Thyroid gland (tissue), 4 donors: ENCODE measurements around the gene XRCC4. TPM values are rescaled to one million over a fixed set of nuclear protein-coding genes. Genes with fewer than 3 reads are reported as not detected.

Experiments used
- DNase-seq, 2 donors: peaks; one replicate each; pipeline ENCODE4 v3.0.0-alpha.2; 2019
- H3K27ac ChIP-seq, 3 donors: fragments of 200-600 bp; sonication (generic); 1 replicate in 2 of 3; 2 replicates in 1 of 3; pipeline ENCODE4 v1.5.1; 2016 to 2019; ENCODE audit warnings: mild to moderate bottlenecking in 1 of 3, moderate library complexity in 1 of 3
- H3K27me3 ChIP-seq: fragments of 200-600 bp; sonication (generic); one replicate; pipeline ENCODE4 v1.5.1; 2019
- H3K36me3 ChIP-seq, 2 donors: fragments of 200-600 bp; sonication (generic); one replicate each; pipeline ENCODE4 v1.5.1; 2016 to 2019
- H3K4me1 ChIP-seq, 2 donors: fragments of 200-600 bp; sonication (generic); one replicate each; pipeline ENCODE4 v1.5.1; 2017 to 2019
- H3K4me3 ChIP-seq, 3 donors: fragments of 200-600 bp; sonication (generic); replicated peaks in 1 of 3; 1 replicate in 2 of 3; 2 replicates in 1 of 3; pipeline ENCODE4 v1.5.1; 2016; ENCODE audit warnings: mild to moderate bottlenecking in 1 of 3
- H3K9me3 ChIP-seq: fragments of 200-600 bp; sonication (generic); one replicate; pipeline ENCODE4 v1.5.1; 2017
- POLR2A ChIP-seq, 2 donors: fragments of 450-650 bp; IDR thresholded peaks; one replicate each; pipeline ENCODE4 v1.6.1; 2017; ENCODE audit warnings: antibody characterized with exemption in 2 of 2, mild to moderate bottlenecking in 2 of 2, moderate library complexity in 1 of 2
- WGBS, 2 donors: methylation state at CpG; one replicate each; pipeline ENCODE4 v1.1.5; 2017; 5-methylcytosine and 5-hydroxymethylcytosine counted together
- intact Hi-C: fragments of 100-400 bp; cut with DNase I; formaldehyde crosslinking; loops from one replicate; pipeline ENCODE4 v1.15.1; 2023
- total RNA-seq, 4 donors: library from RNA; depleted of rRNA; stranded (reverse); fragments of >200 nt; gene quantifications; one replicate each; pipeline ENCODE4 v1.2.3, GENCODE V29; 2016
- TF ChIP-seq, protein P1 (sequence below), 6 experiments: fragments of 200-600 bp in 3 of 6; fragments of 450-650 bp in 3 of 6; sonication (generic) in 3 of 6; IDR thresholded peaks; one replicate each; pipeline ENCODE4 v1.5.1; 2016 to 2019; ENCODE audit warnings: antibody characterized with exemption in 6 of 6, mild to moderate bottlenecking in 2 of 6, inconsistent platforms in 1 of 6, moderate library complexity in 1 of 6

Gene XRCC4
- total RNA-seq, 4 donors from 2014 or later = 6.7 to 11.6 (median 9.1) TPM

DNA sequence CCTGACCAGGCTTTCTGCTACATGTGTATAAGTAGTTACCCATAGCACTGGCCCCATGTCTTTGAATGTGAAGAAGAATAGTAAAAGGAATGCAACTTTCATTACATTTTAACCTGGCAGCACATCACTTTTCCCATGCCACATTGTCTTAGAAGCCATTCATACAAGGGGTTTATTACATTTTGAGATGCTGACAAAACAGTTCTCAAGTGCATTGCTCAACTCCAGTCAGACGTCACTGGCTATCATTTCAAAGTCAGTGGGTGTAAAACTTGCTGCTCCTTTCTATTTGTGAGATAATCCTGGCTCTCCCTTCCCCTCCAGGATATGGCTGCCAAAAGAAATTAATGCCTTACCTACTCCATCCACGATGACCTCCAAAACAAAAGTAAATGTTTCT is 297.2 kb downstream of the XRCC4 start:
- TF ChIP-seq POLR2A (IDR thresholded peaks at IDR 0.05) = no peak
- TF ChIP-seq, protein P1, sequence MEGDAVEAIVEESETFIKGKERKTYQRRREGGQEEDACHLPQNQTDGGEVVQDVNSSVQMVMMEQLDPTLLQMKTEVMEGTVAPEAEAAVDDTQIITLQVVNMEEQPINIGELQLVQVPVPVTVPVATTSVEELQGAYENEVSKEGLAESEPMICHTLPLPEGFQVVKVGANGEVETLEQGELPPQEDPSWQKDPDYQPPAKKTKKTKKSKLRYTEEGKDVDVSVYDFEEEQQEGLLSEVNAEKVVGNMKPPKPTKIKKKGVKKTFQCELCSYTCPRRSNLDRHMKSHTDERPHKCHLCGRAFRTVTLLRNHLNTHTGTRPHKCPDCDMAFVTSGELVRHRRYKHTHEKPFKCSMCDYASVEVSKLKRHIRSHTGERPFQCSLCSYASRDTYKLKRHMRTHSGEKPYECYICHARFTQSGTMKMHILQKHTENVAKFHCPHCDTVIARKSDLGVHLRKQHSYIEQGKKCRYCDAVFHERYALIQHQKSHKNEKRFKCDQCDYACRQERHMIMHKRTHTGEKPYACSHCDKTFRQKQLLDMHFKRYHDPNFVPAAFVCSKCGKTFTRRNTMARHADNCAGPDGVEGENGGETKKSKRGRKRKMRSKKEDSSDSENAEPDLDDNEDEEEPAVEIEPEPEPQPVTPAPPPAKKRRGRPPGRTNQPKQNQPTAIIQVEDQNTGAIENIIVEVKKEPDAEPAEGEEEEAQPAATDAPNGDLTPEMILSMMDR (IDR thresholded peaks at IDR 0.05) = no peak
- peak in 1 of 2 donors; percentile 3 for DNase-seq
- H3K36me3 ChIP-seq = no peaks in the 10 kb centered on the region
- intact Hi-C loops = no loop called here
- no peaks in the 10 kb centered on the region for H3K27me3 ChIP-seq
- no peaks in the 10 kb centered on the region for H3K4me1 ChIP-seq
- H3K4me3 ChIP-seq = no peak overlapping the region
- H3K9me3 ChIP-seq = no peaks in the 10 kb centered on the region
- H3K27ac ChIP-seq = no peak overlapping the region
- 26 to 54% methylated on average over 2 of the region's 2 CpGs for WGBS, 2 donors

DNA sequence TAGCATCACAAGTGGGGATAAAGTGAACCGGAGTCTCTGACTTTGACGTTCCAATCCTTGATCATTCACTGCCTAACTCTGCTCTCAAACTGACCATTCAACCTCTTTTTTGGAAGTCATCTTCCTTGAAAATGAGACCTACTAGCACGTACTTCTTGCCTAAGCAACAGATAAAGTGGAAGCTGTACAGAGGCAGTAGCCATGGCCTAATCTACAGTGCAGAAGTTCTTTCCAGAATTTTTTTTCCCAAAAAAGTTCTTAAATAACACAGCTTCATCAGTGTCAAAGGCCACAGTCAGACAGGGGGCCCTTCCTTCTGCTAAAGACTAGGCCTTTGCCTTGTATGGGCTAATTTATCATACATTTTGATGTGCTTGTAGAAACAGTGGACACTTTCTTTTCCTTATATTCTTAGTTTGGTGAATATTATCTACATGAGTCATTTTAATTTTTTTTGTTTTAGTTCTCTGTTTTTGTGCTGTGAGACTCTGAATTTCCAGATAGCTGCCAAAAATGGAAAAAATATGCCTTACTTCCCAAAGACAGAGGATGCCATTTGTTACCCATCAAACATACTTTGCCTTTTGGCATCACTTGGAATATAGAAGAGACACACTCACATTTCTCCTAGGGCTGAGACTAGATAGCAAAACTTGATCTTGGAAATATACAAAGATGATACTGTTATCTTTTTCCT is 297.9 kb downstream of the XRCC4 start:
- intact Hi-C loops = no loop called here
- Histone ChIP-seq H3K4me3 (no peak overlapping the region), H3K27ac (no peak overlapping the region), H3K4me1 (no peaks in the 10 kb centered on the region), H3K9me3 (no peaks in the 10 kb centered on the region), H3K27me3 (no peaks in the 10 kb centered on the region), H3K36me3 (no peaks in the 10 kb centered on the region)
- TF ChIP-seq, protein P1 (IDR thresholded peaks at IDR 0.05) = no peak
- TF ChIP-seq POLR2A (IDR thresholded peaks at IDR 0.05) = no peak
- no peak for DNase-seq
- WGBS, 2 donors = 54 to 60% methylated on average over 3 of the region's 3 CpGs

GRCh38 chr5:83376461-83376860 is 299.1 kb downstream of the XRCC4 start:
- intact Hi-C loops = no loop called here
- Histone ChIP-seq H3K27me3 (no peaks in the 10 kb centered on the region), H3K4me1 (no peaks in the 10 kb centered on the region), H3K9me3 (no peaks in the 10 kb centered on the region), H3K36me3 (no peaks in the 10 kb centered on the region), H3K4me3 (no peak overlapping the region), H3K27ac (no peak overlapping the region)
- WGBS, 2 donors = 94 to 95% methylated on average over 2 of the region's 2 CpGs
- DNase-seq = no peak
- TF ChIP-seq POLR2A (IDR thresholded peaks at IDR 0.05) = no peak
- TF ChIP-seq, protein P1 (IDR thresholded peaks at IDR 0.05) = no peak

DNA sequence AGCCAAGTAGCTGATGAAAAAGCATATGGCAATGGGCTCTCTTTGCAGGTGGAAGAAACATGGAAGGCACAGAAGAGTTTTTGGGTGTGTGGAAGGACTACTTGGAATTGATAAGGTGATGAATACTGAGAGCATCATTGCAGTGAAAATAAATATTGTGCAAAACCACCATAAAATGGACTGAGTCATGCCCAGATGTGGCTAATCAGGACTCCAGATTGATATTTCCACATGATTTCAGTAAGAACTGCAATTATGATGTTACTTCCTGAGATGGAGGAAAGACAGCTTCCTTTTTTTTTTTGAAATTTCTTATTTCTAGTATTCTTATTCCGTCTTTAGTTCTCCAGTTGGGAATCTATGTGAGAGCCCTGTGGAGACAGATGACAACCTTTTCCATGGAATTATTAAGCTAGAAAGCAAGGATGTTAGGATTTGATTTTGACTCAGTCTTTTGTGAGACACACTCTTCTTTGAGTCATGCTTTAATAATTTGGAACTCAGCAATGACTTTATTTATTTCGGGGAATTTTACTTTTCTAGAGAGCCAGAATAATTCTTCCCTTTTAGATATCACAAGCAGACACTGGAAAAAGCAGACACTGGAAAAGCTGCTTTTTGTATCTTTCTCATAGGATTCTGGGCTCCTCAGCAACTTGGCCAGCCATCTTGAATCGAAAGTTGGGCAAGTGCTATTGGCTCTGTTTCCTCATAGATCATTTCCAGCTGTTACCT is 300.0 kb downstream of the XRCC4 start:
- H3K4me1 ChIP-seq = no peaks in the 10 kb centered on the region
- H3K27ac ChIP-seq = no peak overlapping the region
- H3K4me3 ChIP-seq = no peak overlapping the region
- no peaks in the 10 kb centered on the region for H3K36me3 ChIP-seq
- H3K9me3 ChIP-seq = no peaks in the 10 kb centered on the region
- 69 to 82% methylated on average over 3 of the region's 3 CpGs for WGBS, 2 donors
- H3K27me3 ChIP-seq = no peaks in the 10 kb centered on the region
- DNase-seq = no peak
- intact Hi-C loops = no loop called here
- TF ChIP-seq, protein P1 (IDR thresholded peaks at IDR 0.05) = no peak
- no peak for TF ChIP-seq POLR2A (IDR thresholded peaks at IDR 0.05)

- TF ChIP-seq POLR2A (IDR thresholded peaks at IDR 0.05) = no peak
- TF ChIP-seq, protein P1 (IDR thresholded peaks at IDR 0.05) = no peak
Measured at GRCh38 chr5:83378624-83379289, 301.4 kb downstream of the XRCC4 start.

More at GRCh38 chr5:83378624-83379289, 301.4 kb downstream of the XRCC4 start:
- Histone ChIP-seq H3K36me3 (no peaks in the 10 kb centered on the region), H3K4me1 (no peaks in the 10 kb centered on the region), H3K27ac (no peak overlapping the region), H3K27me3 (no peaks in the 10 kb centered on the region), H3K9me3 (no peaks in the 10 kb centered on the region), H3K4me3 (no peak overlapping the region)
- WGBS, 2 donors = 58 to 64% methylated on average over 7 of the region's 7 CpGs
- DNase-seq = no peak
- intact Hi-C loops = no loop called here
